ENCODE results near the gene RNF213. TPM values are rescaled to one million over a fixed set of nuclear protein-coding genes. Genes with fewer than 3 reads are reported as not detected.

RNF213 gene
- total RNA-seq, 3 donors from 2014 or later: 135 to 143 (median 136) TPM

- ATAC-seq (no peak), DNase-seq (peak in 2 of 3 donors; percentile 7 to 11)
- intact Hi-C loops (cut with DNase I, micrococcal nuclease): no loop called here
- Histone ChIP-seq H3K4me3 (no peak overlapping the region), H3K36me3 (ENCODE audit: low read depth) (no peaks in the 10 kb centered on the region), H3K4me1 (ENCODE audit: low read depth) (no peaks in the 10 kb centered on the region), H3K9me3 (no peaks in the 10 kb centered on the region)
- no peak for TF ChIP-seq CTCF (IDR thresholded peaks at IDR 0.05)
Observed at GRCh38 chr17:80433916-80434666, 173.4 kb downstream of the RNF213 start.

GRCh38 chr17:80437532-80437931 is 176.9 kb downstream of the RNF213 start:
- TF ChIP-seq CTCF (IDR thresholded peaks at IDR 0.05): no peak
- Histone ChIP-seq H3K4me3 (no peak overlapping the region), H3K4me1 (ENCODE audit: low read depth) (no peaks in the 10 kb centered on the region), H3K36me3 (ENCODE audit: low read depth) (no peaks in the 10 kb centered on the region), H3K9me3 (no peaks in the 10 kb centered on the region)
- ATAC-seq: no peak
- intact Hi-C loops (cut with DNase I, micrococcal nuclease): no loop called here
- DNase-seq: no peak

GRCh38 chr17:80438806-80439205 is 178.2 kb downstream of the RNF213 start:
- intact Hi-C loops (cut with DNase I, micrococcal nuclease): no loop called here
- no peak for ATAC-seq
- no peak for DNase-seq

GRCh38 chr17:80439499-80439898 is 178.8 kb downstream of the RNF213 start:
- TF ChIP-seq CTCF (IDR thresholded peaks at IDR 0.05): no peak
- ATAC-seq (no peak), DNase-seq (no peak)
- intact Hi-C loops (cut with DNase I, micrococcal nuclease): no loop called here
- no peaks in the 10 kb centered on the region for H3K9me3 ChIP-seq
- H3K36me3 ChIP-seq (ENCODE audit: low read depth): no peaks in the 10 kb centered on the region
- H3K4me3 ChIP-seq: no peak overlapping the region
- no peaks in the 10 kb centered on the region for H3K4me1 ChIP-seq (ENCODE audit: low read depth)

More at GRCh38 chr17:80438806-80439205, 178.2 kb downstream of the RNF213 start:
- H3K36me3 ChIP-seq (ENCODE audit: low read depth): no peaks in the 10 kb centered on the region
- no peak for TF ChIP-seq CTCF (IDR thresholded peaks at IDR 0.05)
- H3K4me3 ChIP-seq: no peak overlapping the region
- no peaks in the 10 kb centered on the region for H3K4me1 ChIP-seq (ENCODE audit: low read depth)
- H3K9me3 ChIP-seq: no peaks in the 10 kb centered on the region

- intact Hi-C loops (cut with DNase I, micrococcal nuclease): no loop called here
- no peak for TF ChIP-seq CTCF (IDR thresholded peaks at IDR 0.05)
- H3K4me3 ChIP-seq: no peak overlapping the region
- peak in 2 of 3 donors; percentile 44 for DNase-seq
- H3K9me3 ChIP-seq: no peaks in the 10 kb centered on the region
- H3K4me1 ChIP-seq (ENCODE audit: low read depth): no peaks in the 10 kb centered on the region
- ATAC-seq: no peak
- H3K36me3 ChIP-seq (ENCODE audit: low read depth): no peaks in the 10 kb centered on the region
Observed at GRCh38 chr17:80441133-80441578, 180.5 kb downstream of the RNF213 start.
